WTC11 (cell line): ENCODE results near the gene UQCR10.
"Not testable (repeated sequence)": the region's sequence is repeated elsewhere in the genome, so short reads cannot be mapped to it uniquely, and the experiment has no call there.

Experiments used
- CREM ChIP-seq: sonication (generic); formaldehyde crosslinking; IDR thresholded peaks from 2 replicates; pipeline ENCODE4 v1.8.1; 2022; ENCODE audit warnings: mild to moderate bottlenecking, missing genetic modification reagents, moderate library complexity
- GTF2I ChIP-seq: fragments of 250-450 bp; sonication (Bioruptor Pico); conservative IDR thresholded peaks from 2 replicates; pipeline ENCODE4 v1.4.0; 2021; ENCODE audit warnings: mild to moderate bottlenecking
- JUN ChIP-seq: sonication (generic); formaldehyde crosslinking; IDR thresholded peaks from 2 replicates; pipeline ENCODE4 v1.8.0; 2023; ENCODE audit warnings: mild to moderate bottlenecking, missing genetic modification reagents
- SP1 ChIP-seq: sonication (generic); formaldehyde crosslinking; conservative IDR thresholded peaks from 2 replicates; pipeline ENCODE4 v1.8.1; 2022; ENCODE audit warnings: missing genetic modification reagents
- ZNF396 ChIP-seq: fragments of 250-450 bp; sonication (Bioruptor Pico); IDR thresholded peaks from 2 replicates; pipeline ENCODE4 v1.8.0; 2021; ENCODE audit warnings: mild to moderate bottlenecking, moderate library complexity, borderline replicate concordance
- TF ChIP-seq, protein P1 (sequence below): sonication (generic); formaldehyde crosslinking; IDR thresholded peaks from 2 replicates; pipeline ENCODE4 v1.8.0; 2022; ENCODE audit warnings: mild to moderate bottlenecking, missing genetic modification reagents
- TF ChIP-seq, protein P2 (sequence below): fragments of 200-600 bp; IDR thresholded peaks from 2 replicates; pipeline ENCODE4 v1.8.0; 2022; ENCODE audit warnings: antibody characterized with exemption
- TF ChIP-seq, protein P3 (sequence below): sonication (generic); formaldehyde crosslinking; IDR thresholded peaks from 2 replicates; pipeline ENCODE4 v1.8.0; 2023; ENCODE audit warnings: mild to moderate bottlenecking, missing genetic modification reagents

DNA sequence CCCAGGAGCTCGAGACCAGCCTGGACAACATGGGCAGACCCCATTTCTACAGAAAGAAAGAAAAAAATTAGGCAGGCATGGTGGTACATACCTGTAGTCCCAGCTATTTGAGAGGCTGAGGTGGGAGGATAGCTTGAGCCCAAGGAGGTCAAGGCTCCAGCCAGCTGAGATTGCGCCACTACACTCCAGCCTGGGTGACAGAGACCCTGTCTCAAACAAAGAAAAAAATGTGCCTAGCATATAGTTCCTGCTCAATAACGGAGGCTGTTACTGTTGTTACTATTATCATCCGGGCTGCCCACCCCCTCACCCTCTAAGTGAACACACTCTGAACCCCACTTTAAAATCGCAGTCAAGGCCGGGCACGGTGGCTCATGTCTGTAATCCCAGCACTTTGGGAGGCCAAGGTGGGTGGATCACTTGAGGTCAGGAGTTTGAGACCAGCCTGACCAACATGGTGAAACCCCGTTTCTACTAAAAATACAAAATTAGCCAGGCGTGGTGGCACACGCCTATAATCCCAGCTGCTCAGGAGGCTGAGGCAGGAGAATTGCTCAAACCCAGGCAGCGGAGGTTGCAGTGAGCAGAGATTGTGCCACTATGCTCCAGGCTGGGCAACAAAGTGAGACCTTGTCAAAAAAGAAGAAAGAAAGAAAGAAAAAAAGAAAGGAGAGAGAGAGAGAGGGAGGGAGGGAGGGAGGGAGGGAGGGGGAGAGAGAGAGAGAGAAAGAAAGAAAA, 12.3 kb upstream of the UQCR10 start:
- TF ChIP-seq, protein P1, sequence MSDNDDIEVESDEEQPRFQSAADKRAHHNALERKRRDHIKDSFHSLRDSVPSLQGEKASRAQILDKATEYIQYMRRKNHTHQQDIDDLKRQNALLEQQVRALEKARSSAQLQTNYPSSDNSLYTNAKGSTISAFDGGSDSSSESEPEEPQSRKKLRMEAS = not testable (repeated sequence)
- TF ChIP-seq, protein P2, sequence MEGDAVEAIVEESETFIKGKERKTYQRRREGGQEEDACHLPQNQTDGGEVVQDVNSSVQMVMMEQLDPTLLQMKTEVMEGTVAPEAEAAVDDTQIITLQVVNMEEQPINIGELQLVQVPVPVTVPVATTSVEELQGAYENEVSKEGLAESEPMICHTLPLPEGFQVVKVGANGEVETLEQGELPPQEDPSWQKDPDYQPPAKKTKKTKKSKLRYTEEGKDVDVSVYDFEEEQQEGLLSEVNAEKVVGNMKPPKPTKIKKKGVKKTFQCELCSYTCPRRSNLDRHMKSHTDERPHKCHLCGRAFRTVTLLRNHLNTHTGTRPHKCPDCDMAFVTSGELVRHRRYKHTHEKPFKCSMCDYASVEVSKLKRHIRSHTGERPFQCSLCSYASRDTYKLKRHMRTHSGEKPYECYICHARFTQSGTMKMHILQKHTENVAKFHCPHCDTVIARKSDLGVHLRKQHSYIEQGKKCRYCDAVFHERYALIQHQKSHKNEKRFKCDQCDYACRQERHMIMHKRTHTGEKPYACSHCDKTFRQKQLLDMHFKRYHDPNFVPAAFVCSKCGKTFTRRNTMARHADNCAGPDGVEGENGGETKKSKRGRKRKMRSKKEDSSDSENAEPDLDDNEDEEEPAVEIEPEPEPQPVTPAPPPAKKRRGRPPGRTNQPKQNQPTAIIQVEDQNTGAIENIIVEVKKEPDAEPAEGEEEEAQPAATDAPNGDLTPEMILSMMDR = not testable (repeated sequence)
- TF ChIP-seq ZNF396, CREM, JUN, GTF2I, SP1 (CRISPR knock-in tag): not testable (repeated sequence)
- TF ChIP-seq, protein P3, sequence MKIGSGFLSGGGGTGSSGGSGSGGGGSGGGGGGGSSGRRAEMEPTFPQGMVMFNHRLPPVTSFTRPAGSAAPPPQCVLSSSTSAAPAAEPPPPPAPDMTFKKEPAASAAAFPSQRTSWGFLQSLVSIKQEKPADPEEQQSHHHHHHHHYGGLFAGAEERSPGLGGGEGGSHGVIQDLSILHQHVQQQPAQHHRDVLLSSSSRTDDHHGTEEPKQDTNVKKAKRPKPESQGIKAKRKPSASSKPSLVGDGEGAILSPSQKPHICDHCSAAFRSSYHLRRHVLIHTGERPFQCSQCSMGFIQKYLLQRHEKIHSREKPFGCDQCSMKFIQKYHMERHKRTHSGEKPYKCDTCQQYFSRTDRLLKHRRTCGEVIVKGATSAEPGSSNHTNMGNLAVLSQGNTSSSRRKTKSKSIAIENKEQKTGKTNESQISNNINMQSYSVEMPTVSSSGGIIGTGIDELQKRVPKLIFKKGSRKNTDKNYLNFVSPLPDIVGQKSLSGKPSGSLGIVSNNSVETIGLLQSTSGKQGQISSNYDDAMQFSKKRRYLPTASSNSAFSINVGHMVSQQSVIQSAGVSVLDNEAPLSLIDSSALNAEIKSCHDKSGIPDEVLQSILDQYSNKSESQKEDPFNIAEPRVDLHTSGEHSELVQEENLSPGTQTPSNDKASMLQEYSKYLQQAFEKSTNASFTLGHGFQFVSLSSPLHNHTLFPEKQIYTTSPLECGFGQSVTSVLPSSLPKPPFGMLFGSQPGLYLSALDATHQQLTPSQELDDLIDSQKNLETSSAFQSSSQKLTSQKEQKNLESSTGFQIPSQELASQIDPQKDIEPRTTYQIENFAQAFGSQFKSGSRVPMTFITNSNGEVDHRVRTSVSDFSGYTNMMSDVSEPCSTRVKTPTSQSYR = not testable (repeated sequence)
